HG02884 (cell line): Measurements from ENCODE around the gene RNF150.

ENCODE experiments used
- ATAC-seq: cut with Tn5 transposase; IDR thresholded peaks from one replicate; pipeline ENCODE4 v1.9.1; 2021; ENCODE audit warnings: mild to moderate bottlenecking, moderate library complexity; ENCODE audit not compliant: unreplicated experiment

Gene RNF150

DNA sequence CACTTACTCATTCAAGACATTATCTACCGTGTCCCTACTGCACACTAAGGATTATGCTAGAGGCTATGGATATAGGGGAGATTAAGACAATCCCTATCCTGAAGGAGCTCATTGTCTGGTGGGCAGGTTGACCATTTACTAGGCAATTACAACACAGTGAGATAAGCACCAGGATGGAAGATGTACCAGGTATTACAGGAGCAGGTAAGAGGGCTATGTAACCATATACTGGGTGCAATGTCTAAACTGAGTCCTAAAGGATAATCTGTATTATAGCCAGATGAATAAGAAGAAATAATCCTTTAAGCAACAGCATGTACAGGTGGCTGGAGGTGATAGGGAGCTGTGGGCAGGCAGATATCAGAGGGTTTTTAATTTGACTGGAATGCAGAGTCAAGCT lies 263.8 kb downstream of the RNF150 start:
- no peak for ATAC-seq

DNA sequence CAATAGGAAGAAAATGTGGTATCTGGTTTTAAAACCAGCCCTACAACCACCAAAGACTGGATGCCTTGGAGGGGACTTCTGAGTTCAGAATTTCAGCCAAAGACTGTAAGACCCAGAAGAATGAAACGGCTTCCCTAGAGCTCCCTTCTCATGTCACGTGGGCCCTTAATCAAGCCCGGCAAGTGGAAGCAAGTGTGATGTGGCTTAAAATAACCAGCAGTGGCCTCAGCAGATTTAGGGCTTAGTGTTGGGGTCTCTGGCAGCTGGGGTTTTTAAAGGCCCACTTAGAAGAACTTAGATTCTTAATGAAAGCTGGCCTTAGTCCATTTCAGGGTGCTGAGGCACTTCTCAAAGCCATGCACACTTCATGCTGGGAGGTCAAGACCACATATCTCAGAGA lies 265.9 kb downstream of the RNF150 start:
- no peak for ATAC-seq

DNA sequence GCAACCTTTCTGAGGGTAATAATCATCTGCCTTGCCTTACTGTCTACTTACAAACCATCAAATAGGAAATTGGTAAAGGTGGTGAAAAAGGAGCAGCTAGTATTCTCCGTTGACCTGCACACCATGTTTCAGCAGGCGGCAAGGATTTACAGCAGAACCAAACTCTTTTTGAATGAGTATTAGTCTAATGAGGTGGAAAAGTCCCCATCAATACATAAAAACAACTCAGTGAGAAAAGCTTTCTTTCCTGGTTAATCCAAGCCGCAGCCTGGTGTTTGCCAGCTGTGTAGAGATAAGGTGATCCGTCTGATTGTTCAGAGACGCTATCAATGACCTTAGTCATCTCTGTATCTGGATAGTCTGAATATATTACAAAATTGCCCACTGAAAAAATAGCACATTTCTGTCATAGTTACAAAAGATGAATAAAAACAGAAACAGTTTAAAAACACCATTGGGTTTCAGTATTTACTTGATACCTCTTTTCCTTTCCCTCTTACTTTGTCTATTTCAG lies 266.7 kb downstream of the RNF150 start:
- ATAC-seq: no peak

DNA sequence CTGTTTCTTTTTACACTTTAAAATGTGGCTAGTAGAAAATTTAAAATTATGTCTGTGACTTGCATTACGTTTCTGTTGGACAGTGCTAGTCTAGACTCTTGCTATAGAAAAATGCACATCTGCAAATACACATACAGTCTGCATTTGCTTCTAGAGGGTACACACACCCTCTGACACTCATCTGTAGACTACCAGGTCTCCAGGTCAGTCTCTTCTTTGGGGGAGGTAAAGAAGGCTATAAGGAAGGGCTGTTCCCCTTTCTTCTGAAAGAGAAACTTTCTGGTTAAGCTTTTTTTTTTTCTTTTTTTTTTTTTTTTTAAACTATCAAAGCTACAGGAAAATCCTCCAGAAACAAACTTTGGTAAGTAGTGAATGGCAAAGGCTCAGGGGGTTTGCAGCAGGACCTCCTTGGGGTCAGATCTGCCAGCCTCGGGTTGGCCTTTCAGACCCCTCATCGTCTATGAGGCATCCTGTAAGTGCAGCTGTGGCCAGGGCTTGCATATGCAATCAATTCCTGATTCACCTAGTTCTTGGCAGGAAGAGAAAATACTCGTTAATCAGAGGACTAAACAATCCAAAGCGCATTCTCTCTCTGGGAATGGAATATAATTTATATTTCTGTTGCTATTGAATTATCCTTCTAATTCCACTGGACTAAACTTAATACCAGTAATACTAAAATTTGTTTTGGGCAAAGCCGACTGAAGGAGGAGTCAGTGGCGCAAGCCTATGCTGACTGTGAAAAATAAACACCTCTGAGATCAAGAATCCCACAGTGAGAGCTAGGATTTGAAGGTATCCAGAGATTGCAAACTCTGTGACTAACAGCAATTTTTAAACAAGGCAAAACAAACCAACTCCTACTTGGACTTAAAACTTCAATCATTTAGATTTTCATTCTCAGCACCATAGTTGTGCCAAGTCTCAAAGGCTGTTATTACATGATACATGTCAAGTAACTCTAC lies 267.7 kb downstream of the RNF150 start:
- ATAC-seq: no peak

DNA sequence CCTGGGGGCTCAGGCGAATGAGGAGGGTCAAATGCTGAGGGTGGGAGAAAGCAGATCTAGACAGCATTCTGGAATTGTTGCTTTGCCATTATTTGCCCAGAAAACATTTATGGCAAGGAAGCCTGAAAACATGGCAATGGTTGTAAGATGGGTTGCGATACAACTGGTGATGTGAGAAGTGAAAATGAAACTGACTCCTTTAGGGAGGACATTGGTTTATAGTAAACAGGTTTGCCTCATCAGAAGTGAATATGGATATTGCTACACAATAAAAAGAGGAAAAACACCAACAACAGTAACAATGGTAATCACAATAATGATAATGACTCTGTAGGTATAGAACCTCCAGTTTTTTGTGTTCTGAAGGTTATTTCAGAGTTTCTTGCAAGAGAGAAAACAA lies 270.1 kb downstream of the RNF150 start:
- no peak for ATAC-seq

DNA sequence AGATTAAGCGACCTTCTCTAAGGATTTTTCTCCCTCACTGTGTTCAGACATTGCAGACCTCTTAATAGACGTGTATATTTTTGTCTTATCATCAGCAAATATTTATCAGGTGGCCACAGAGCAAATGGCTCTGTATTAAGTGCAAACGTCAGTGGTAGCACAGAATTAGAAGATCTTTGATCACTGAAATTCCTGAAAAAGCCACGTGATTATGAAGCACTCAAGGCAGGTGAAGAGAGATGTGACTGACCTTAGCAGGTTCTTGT lies 271.2 kb downstream of the RNF150 start:
- ATAC-seq: no peak

DNA sequence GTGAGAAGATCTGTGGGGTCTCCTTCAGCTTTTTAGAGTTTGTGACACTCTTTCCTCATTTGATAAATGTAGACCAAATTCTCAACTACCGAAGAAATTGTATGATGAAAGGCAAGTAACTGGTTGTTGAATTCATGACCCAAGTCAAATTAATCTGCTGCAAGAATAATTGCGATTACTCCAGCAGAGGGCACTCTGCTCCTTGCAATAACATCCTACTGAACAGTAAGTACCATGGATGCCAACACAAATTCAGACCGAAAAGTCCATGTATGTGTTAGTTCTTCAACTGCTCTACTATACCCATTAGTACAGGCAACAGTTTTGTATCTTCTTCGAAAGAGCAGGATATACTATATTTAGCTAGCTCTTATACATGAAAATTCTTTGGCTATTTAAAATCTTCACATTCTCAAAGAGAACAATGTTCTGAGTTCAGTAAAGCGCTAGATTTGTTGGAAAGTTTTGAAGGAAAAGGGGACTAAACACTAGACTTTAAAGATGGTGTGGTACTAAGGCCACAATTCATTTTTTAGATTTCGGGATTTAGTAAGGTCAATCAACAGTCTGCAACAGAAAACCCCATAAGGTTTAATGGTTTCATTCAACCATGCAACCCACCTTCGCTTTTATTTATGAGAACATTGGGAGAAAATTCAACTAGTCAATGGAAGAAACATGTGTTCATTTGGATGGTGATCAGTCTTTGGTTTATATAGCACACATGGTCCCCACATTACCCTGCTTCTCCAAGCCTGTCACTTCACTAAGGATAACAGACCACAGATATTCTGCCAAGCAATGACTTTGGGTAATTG lies 271.7 kb downstream of the RNF150 start:
- ATAC-seq: peak; percentile 85

DNA sequence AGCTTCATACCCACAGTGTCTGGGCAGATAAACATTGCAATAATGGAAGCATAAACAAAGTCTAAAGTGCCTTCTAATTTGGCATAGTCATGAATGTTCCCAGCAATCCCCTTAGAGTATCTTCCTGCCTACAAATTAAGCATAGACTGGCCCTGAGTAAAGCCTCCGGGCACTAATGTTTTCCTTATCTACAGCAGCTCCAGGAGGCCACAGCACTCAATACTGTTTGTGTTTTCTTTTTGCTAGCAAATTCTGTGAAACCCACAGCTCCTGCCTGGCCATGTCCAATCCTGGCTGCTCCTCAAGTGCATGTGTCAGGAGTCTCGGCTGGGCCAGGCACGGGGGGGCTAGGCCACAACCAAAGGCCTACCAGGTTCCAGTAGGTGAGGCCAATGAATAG lies 274.4 kb downstream of the RNF150 start:
- ATAC-seq: no peak

DNA sequence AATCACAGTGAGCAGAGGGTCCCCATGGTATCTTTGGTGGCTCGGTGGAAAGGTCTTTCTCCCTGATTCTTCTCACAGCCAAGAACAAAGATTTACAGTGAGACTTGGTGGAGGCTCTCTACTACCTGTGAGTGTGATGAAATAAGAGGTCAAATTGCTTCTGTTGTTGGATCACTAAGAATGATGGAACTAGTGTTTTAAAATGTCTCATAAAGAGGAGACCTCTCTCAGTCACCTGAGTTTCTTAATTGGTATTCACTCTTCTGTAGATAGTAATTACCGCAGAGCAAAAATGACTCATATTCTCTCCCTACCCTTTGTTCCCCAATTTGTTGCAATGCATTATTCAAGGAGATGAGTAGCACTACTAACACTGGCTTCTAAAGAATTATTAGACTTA lies 276.2 kb downstream of the RNF150 start:
- ATAC-seq: no peak

DNA sequence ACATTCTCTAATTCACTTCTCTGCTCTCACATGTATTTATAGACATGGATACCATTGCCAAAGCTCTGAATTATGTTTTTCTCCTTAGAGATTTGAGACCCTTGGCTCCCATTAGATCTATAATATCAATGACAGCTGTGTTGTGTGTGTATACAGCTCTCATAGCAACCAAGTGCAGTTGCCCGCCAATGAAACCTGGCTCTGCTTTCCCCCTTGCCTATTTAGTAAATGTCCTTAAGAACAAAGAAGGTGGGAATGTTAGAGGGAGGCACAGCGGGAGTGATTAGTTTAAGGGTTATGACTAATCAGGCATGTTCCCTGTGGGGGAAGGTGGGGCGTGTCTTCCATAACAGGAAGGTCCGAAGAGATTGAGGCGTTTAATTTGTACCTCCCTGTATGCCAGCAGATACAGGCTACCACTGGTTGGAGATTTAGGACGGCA lies 276.6 kb downstream of the RNF150 start:
- ATAC-seq: no peak

DNA sequence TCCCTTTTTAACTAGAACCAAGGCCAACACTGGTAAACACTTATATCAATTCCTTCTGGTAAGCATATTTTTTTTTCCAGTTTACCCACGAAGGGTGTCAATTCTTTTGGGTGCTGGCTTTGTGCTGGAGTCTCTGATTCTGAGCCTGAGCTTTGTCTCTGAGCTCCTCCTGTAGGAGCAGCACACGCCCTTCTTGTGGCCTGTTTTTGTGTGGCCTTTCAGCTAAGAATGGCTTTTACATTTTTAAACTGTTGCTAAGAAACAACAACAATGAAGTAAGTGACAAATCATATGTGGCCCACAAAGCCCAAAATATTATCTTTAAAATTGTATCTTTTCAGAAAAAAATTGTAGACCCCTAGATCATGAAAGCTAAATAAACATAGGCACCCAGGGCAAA lies 279.1 kb downstream of the RNF150 start:
- ATAC-seq: no peak

DNA sequence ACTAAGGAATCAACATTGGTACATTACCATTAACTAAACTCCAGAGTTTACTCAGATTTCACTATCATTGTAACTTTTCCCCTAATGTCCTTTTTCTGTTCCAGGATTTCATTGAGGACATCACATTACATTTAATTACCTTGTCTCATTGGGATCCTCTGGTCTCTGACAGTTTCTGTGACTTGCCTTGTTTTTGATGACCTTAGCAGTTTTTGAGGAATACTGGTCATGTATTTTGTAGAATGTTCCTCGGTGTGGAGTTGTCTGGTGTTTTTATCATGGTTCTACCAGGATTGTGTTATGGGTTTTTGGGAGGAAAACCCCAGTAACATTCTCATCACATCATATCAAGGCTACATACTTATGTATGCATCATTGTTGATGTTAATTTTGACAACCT lies 281.5 kb downstream of the RNF150 start:
- ATAC-seq: no peak

DNA sequence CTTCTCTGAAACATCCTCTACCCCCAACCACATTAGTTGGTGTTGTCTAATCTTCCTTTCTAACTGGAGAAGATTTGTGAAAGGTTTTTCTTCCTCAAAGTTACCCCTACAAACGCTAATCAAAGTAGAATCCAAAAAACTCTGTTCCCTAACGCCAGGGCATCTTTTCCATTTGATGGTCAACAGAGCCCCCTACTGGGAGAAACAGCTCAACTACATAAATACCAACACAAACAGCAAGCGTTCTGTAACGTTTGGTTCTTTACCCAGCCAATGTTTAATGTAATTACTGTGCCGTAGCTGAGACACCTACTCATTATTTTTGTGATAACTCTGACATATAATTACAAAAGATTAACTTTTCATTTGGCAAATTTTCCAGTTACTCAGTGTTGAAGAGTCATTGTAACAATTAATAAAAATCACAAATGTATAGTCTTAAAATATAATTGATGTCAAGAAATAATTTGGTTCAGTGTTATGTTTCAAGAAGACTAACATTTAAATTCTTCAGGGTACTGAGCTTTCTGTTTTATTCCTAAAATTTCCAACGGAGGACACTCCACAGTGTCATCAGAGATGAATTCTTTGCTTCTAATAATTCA lies 282.1 kb downstream of the RNF150 start:
- ATAC-seq: peak; percentile 86

DNA sequence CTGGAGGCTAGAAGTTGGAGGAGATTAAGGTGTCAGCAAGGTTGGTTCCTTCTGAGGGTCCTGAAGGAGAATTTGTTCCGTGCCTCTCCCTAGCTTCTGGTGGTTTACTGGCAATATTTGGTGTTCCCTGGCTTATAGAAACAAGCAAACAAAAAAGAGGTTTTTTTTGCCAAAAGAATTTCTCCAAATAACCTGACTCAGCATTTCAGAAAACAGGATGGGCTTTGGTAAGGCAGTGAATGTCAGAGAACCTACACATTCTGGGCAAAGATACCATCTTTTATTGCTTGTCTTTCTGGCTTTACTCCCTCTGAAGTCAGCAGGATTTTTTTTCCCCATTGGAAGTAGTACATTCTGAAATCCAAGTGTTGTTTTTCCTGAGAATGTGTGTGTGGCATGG lies 283.7 kb downstream of the RNF150 start:
- no peak for ATAC-seq

DNA sequence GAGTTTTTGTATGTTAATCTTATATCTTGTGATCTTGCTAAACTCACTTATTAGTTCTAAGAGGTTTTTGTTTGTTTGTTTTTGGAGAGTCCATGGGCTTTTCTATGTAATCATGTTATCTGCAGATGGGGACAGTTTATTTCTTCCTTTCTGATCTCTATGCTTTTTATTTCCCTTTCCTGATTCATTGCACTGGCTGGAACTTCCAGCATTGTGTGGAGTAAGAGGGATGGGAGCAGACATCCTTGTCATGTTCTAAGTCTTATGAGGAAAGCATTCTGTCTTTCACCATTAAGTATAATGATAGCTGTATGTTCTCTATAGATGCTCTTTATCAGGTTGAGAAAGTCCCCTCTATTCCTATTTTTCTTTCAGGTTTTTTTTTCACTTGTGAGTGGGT lies 286.5 kb downstream of the RNF150 start:
- no peak for ATAC-seq

DNA sequence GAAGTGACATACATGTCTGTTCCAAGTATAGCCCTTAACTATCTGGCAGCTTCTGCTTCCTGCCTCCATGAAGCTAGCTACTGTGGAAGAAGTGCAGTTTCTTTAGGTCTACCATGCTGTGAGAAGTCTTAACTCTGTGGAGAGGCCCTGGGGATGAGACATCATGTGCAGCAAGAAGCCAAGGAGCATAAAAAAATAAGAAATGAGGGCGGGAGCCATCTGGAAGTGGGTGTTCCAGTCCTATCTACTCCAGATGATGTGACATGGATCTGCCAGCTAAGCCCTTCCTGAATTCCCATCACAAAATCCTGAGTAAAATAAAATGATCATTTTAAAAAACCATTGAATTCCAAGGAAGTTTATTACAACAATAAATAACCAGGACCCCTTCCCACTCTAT lies 289.2 kb downstream of the RNF150 start:
- no peak for ATAC-seq

DNA sequence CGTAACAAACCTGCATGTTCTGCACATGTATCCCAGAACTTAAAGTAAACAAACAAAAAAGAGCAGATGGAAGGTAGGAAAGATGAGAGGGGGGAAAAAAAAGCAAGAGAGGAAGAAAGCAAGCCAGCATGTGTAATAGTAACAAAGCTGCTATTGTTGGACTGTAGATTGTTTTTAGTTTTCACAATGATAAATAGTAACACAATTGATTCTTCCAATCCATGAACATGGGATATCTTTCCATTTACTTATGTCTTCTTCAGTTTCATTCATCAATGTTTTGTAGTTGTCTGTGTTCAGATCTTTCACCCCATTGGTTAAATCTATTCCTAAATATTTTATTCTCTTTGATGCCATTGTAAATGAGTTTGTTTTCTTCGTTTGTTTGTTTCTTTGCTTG lies 292.1 kb downstream of the RNF150 start:
- no peak for ATAC-seq

DNA sequence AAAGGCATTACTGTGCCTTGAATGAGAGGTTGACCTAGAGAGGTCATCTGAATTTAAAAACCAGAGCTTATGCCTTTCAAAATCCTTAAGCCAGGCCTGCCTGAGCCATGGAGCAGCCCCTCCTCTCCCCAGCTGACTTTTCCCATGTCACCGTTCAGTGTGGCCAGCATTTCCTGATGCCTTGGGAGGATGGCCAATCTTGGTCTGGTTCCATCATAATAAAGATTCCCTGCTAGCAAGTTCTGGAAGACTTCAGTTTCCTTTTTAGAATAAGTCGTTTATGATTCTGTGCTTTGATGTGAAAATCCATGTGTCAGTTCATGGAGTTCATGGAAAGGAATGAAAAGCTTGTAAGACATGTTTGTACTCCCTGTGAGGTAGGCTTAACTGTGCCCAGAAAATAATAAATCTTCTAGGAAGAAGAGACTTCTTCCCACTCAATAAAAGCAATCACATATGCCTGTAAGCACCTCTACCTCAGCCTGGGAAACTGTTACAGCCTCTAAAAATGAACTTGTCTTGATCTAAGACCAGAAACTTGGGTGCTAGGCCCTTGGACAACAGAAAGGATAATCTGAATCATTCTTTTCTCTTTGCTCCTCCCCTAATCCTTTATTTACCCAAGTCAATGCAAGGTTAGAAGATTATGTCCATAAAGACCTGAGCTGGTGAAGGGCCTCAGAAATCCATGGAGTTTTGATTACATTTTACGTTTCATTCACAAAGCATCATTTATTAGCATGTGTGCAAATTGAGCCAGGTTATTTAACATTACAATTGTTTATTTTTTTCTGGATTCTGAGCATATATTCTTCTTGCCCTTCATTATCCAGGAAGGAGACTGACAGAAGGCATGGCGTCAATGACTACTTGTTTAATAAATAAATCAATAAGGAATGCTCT lies 293.1 kb downstream of the RNF150 start:
- ATAC-seq: no peak

DNA sequence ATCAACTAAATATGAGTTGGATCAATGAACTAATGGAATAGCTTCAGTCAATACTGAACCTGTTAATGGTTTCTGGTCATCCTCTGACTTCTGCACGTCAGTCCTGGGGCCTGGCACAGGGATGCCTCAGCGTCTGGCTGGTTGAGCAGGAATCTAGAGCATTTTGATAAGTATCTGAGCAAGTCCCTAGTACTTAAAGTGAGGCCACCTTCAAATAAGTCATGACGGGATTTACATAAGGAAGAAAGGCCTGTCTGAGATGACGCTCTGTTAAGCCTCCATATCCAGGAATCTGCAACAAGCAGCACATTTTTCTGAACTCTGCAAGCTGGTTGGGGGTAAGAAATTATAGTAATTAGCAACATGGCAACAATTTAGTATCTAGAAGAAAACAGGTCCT lies 293.9 kb downstream of the RNF150 start:
- no peak for ATAC-seq

DNA sequence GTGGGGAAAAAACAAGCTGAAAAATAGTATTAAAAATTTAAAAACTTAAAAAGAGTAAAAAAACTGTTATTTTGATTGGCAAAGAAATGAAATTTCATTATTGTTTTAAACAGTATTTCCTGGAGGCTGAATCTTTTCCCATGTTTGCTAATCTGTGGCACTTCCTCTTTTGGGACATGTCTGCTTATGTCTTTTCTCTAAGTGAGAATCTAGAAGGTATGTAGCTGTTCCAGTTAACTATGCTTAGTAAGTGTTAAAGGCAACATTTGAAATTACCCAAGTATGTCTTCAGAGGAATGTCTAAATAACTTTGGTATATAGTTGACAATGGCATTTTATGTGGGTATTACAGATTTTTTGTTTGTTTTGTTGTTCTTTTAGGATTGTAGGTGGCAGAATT lies 295.5 kb downstream of the RNF150 start:
- ATAC-seq: no peak
